ENCODE measurements around the gene NPIPB9.
"Not testable (repeated sequence)": the region's sequence is repeated elsewhere in the genome, so short reads cannot be mapped to it uniquely, and the experiment has no call there.

NPIPB9 gene

GRCh38 chr16:28751487-28751886 is at the start of gene NPIPB9:
Gene NPIPB9 (plus strand): TSS chr16:28751787.
- not testable (repeated sequence) for DNase-seq (ENCODE audit: low read depth)

- DNase-seq (ENCODE audit: low read depth): not testable (repeated sequence)
These were observed 47.3 kb upstream of the NPIPB9 start for GRCh38 chr16:28704246-28704645.

GRCh38 chr16:28711220-28712083 is 40.1 kb upstream of the NPIPB9 start, which contains the start of gene EIF3C:
Gene EIF3C (plus strand): TSS chr16:28711464. CDS start chr16:28711687, 223 bp downstream.
- DNase-seq (ENCODE audit: low read depth): not testable (repeated sequence)

GRCh38 chr16:28722852-28723650 is 28.5 kb upstream of the NPIPB9 start:
- DNase-seq (ENCODE audit: low read depth): not testable (repeated sequence)

DNA sequence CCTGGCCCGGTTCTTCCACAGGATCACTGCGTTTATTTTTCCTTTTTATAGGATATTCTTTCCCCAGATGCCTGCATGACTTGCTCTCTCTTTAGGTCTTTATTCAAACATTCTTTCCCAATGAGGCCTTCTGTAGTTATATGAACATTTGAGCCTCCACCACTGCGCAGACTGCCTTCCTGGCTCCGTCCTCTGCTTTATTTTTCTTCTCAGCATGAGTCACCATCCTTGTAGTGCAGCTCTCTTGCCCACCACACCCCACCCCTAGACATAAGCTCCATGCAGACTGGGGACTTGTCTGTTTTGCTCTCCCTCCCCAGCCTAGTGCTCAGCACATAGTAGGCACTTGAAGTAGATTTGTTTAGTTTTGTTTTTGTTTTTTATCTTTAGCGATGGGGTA is 20.3 kb upstream of the NPIPB9 start:
- not testable (repeated sequence) for DNase-seq (ENCODE audit: low read depth)

DNA sequence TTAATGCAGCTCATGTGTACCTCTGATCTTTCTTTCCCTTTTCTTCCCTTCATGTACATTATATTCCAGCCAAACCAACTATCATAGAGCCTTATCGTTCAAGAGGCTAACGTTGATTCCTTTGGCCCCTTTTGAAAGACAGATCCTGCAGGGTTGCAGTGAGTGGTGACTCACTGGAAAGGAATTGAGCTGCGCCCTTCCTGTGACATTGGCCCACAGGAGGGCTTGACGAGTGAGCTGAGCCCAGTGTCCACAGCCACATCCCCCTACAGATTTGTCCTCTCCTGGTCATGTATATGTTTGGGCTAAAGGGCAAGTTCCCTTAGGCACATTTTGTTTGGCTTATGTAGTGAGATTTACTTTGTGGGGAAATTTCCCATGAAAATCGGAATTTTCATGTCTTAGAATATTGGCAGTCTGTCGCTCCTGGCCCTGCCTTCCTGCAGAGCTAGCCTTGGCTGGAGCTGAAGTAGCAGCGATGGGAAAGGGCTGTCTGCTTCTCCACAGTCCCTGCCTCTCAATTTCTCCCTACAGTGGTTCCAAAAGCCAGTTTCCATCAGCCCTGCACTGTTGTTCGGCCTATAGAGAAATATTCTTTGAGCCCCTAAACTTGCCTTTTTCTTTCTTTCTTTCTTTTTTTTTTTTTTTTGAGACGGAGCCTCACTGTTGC is 19.0 kb upstream of the NPIPB9 start:
- not testable (repeated sequence) for DNase-seq (ENCODE audit: low read depth)

DNA sequence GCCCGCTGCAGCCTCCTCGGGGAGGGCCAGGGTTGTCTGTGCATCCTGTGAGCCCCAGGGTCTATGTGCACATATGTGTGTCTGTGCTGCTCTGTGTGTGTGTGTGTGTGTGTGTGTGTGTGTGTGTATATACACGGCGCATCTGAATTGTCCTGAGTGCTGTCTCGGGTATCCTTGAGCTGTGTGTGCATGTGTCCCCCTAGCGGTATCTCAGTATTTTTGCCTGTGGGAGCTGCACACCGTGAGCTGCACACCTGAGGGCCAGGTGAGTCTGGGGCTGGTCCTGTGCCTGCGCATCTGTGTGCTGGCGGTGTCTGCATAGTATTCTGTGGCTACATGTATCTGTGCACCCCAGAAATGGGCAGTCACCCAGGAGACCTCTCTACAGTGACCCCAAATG is 11.8 kb upstream of the NPIPB9 start:
- DNase-seq (ENCODE audit: low read depth): not testable (repeated sequence)

DNA sequence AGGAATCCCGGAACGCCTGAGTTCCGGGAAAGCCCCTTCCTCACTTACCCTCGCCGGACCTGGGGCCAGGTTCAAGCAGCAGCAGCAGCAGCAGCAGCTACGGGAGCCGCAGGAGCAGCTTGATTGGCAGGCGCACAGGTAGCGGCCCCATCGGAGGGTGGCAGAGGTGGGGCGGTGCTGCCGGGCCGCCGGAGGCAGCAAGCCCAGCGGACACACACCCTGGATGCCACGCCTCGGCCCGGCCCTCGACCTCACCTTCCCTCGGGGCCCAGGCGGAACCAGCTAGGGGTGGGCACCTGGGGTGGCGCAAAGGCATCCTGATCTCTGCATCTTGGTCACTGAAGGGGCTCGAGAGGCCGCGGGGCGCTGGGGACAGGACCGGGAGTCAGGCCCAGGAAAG is 11.0 kb upstream of the NPIPB9 start:
- not testable (repeated sequence) for DNase-seq (ENCODE audit: low read depth)

- DNase-seq (ENCODE audit: low read depth): not testable (repeated sequence)
These were observed 10.3 kb upstream of the NPIPB9 start for GRCh38 chr16:28741295-28741694.

GRCh38 chr16:28746618-28747350 is 4.8 kb upstream of the NPIPB9 start:
- DNase-seq (ENCODE audit: low read depth): not testable (repeated sequence)

DNA sequence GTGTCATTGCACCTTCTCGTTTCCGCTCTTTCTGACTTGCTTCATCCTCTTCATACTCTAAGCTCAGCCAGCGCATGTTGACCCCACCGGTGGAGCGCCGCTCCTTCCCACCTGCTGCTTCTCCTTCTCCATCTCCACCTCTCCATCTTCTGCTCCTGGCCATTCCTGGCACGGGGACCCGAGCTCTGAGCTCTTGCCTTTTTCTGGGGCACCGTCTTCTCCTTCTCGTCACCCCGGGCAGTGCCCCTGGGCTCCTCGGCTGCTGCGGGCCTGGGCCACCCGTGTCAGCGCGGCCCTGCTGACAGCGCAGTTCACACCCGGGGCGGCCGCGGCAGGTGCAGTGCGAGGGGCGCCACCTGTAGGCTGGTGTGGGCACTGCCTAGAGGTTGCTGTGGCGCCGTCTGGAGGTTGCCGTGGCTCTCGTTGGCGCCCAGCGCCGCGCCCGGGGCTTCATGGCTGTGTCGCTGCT is 1.6 kb upstream of the NPIPB9 start:
- DNase-seq (ENCODE audit: low read depth): peak; percentile 5

GRCh38 chr16:28750469-28751067 is 1.0 kb upstream of the NPIPB9 start:
- not testable (repeated sequence) for DNase-seq (ENCODE audit: low read depth)

- not testable (repeated sequence) for DNase-seq (ENCODE audit: low read depth)
These were observed 30.1 kb downstream of the NPIPB9 start for GRCh38 chr16:28781697-28782096.

- not testable (repeated sequence) for DNase-seq (ENCODE audit: low read depth)
These were observed 30.8 kb downstream of the NPIPB9 start for GRCh38 chr16:28782357-28782756.

- peak; percentile 56 for DNase-seq (ENCODE audit: low read depth)
These were observed 50.8 kb downstream of the NPIPB9 start for GRCh38 chr16:28802235-28803019.

GRCh38 chr16:28807445-28808120 is 56.0 kb downstream of the NPIPB9 start:
- DNase-seq (ENCODE audit: low read depth): not testable (repeated sequence)

DNA sequence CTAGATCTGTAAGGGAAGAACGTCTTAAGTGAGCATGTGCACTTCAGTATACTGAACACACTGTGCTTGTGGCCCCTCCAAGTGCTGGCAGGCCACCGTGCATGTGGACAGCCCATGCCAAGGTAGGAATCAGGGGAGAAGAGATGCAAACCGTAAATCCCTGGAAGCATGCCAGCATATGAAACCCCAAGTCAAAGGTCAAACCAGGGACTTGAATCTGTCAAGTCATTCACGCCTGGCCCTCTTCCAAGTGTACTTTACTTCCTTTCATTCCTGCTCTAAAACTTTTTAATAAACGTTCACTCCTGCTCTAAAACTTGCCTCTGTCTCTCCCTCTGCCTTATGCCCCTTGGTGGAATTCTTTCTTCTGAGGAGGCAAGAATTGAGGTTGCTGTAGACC is 68.4 kb downstream of the NPIPB9 start:
- no peak for DNase-seq (ENCODE audit: low read depth)

- DNase-seq (ENCODE audit: low read depth): not testable (repeated sequence)
These were observed 69.0 kb downstream of the NPIPB9 start for GRCh38 chr16:28820546-28820945.

- DNase-seq (ENCODE audit: low read depth): no peak
These were observed 70.4 kb downstream of the NPIPB9 start for GRCh38 chr16:28821874-28822519.

Data from T-helper 22 cell (primary cell).